Lung (tissue), 12 donors: ENCODE data around the gene EPM2AIP1. TPM values are rescaled to one million over a fixed set of nuclear protein-coding genes. Genes with fewer than 3 reads are reported as not detected.

Experiments
- ATAC-seq: fragments of 200-7000 bp; cut with Tn5 transposase; one replicate; pipeline ENCODE4 v1.9.1; 2020; ENCODE audit warnings: moderate number of reproducible peaks; ENCODE audit not compliant: insufficient read depth, low FRiP score
- DNase-seq, 3 donors: peaks; one replicate each; pipeline ENCODE4 v3.0.0-alpha.2; 2013 to 2017
- H3K27ac ChIP-seq, 2 donors: one replicate each; pipeline ENCODE4 v1.5.1; 2013; ENCODE audit warnings: mild to moderate bottlenecking in 2 of 2, moderate library complexity in 2 of 2, control low read depth in 1 of 2, inconsistent platforms in 1 of 2, low read depth in 1 of 2, low read length in 1 of 2
- H3K27me3 ChIP-seq, 3 donors: one replicate each; pipeline ENCODE4 v1.5.1; 2013; ENCODE audit warnings: low read length in 2 of 3; ENCODE audit not compliant: control insufficient read depth in 3 of 3, insufficient read depth in 3 of 3
- H3K36me3 ChIP-seq, 4 donors: one replicate each; pipeline ENCODE4 v1.5.1; 2013; ENCODE audit warnings: low read length in 4 of 4, mild to moderate bottlenecking in 1 of 4, moderate library complexity in 1 of 4; ENCODE audit not compliant: control insufficient read depth in 4 of 4, insufficient read depth in 4 of 4
- H3K4me1 ChIP-seq, 5 donors: one replicate each; pipeline ENCODE4 v1.5.1; 2013; ENCODE audit warnings: low read length in 5 of 5, mild to moderate bottlenecking in 2 of 5, moderate library complexity in 1 of 5; ENCODE audit not compliant: control insufficient read depth in 5 of 5, insufficient read depth in 5 of 5
- H3K4me3 ChIP-seq: one replicate; pipeline ENCODE4 v1.5.1; 2013; ENCODE audit warnings: mild to moderate bottlenecking, control low read depth, moderate library complexity
- H3K9ac ChIP-seq, 2 donors: one replicate each; pipeline ENCODE4 v1.5.1; 2013; ENCODE audit warnings: low read length in 2 of 2, control low read depth in 1 of 2; ENCODE audit not compliant: insufficient read depth in 1 of 2
- H3K9me3 ChIP-seq, 4 donors: one replicate each; pipeline ENCODE4 v1.5.1; 2013; ENCODE audit warnings: low read length in 3 of 4, mild to moderate bottlenecking in 1 of 4, moderate library complexity in 1 of 4; ENCODE audit not compliant: control insufficient read depth in 4 of 4, insufficient read depth in 3 of 4
- CTCF ChIP-seq: IDR thresholded peaks from 2 replicates; pipeline ENCODE4 v1.5.1; 2012; ENCODE audit warnings: mild to moderate bottlenecking; ENCODE audit errors: control extremely low read depth, extremely low read depth
- WGBS, 2 donors: extraction: QIAGEN DNeasy Blood & Tissue Kit; methylation state at CpG; one replicate each; pipeline ENCODE4 v1.1.7; 2013; 5-methylcytosine and 5-hydroxymethylcytosine counted together
- polyA plus RNA-seq, 2 donors: library from polyadenylated mRNA; stranded (reverse); fragments of 200-250 nt; gene quantifications; one replicate each; pipeline ENCODE4 v1.2.1, GENCODE V29; 2013
- total RNA-seq, 2 donors: library from RNA; depleted of rRNA in 1 of 2; stranded (reverse); fragments of >200 nt in 1 of 2; gene quantifications; one replicate each; pipeline ENCODE4 v1.2.1, GENCODE V29; 2014 to 2021
- donor health status: control.
- donor health status: control.
- donor health status: Bipolar disorder and iron deficiency.
- donor health status: healthy.
- donor health status: DM: yes; HTN: yes; CAD: no.

Gene EPM2AIP1
- total and polyA plus RNA-seq, 4 donors = 7.1 to 62.6 (median 13.9) TPM

GRCh38 chr3:37031096-37031682 lies 38.3 kb upstream of the EPM2AIP1 start:
- 80 to 86% methylated on average over 7 of the region's 7 CpGs for WGBS, 2 donors
- Histone ChIP-seq H3K9me3 (peaks cover 0 to 5% (median under 1%) of the 10 kb centered on the region in 4 donors), H3K36me3 (peaks cover 14 to 27% (median 24%) of the 10 kb centered on the region in 4 donors), H3K4me1 (peaks cover 0 to 38% (median 22%) of the 10 kb centered on the region in 5 donors), H3K27me3 (no peaks in the 10 kb centered on the region), H3K9ac (no peak overlapping the region), H3K27ac (peak overlapping the region in 1 of 2 donors; percentile 95), H3K4me3 (no peak overlapping the region)
- no peak for TF ChIP-seq CTCF
- DNase-seq = peak in 2 of 3 donors; percentile 32 to 50
- no peak for ATAC-seq

- Histone ChIP-seq H3K4me1 (peaks cover 0 to 38% (median 22%) of the 10 kb centered on the region in 5 donors), H3K36me3 (peaks cover 12 to 26% (median 22%) of the 10 kb centered on the region in 4 donors), H3K4me3 (no peak overlapping the region), H3K27me3 (no peaks in the 10 kb centered on the region), H3K9ac (no peak overlapping the region), H3K27ac (peak overlapping the region in 1 of 2 donors; percentile 95), H3K9me3 (no peaks in the 10 kb centered on the region)
- peak in 2 of 3 donors; percentile 12 to 43 for DNase-seq
- no peak for TF ChIP-seq CTCF
- ATAC-seq = no peak
- WGBS, 2 donors = 41 to 48% methylated on average over 3 of the region's 3 CpGs
These were observed 37.7 kb upstream of the EPM2AIP1 start for GRCh38 chr3:37030588-37030987.

- Histone ChIP-seq H3K9ac (no peak overlapping the region), H3K4me1 (peaks cover 0 to 38% (median 22%) of the 10 kb centered on the region in 5 donors), H3K36me3 (peaks cover 12 to 26% (median 20%) of the 10 kb centered on the region in 4 donors), H3K27ac (peak overlapping the region in 1 of 2 donors; percentile 95), H3K27me3 (no peaks in the 10 kb centered on the region), H3K9me3 (no peaks in the 10 kb centered on the region), H3K4me3 (no peak overlapping the region)
- no peak for TF ChIP-seq CTCF
- DNase-seq (no peak), ATAC-seq (no peak)
These were observed 36.7 kb upstream of the EPM2AIP1 start for GRCh38 chr3:37029516-37030163.
